SK-N-SH treated with all-trans-retinoic acid at 6 μM for 48 hours (cell line): ENCODE data around the gene HTT.
A peak's percentile ranks its signal among the peaks of the same experiment; 100 is the strongest.

Experiments used
- ATAC-seq: fragments of 200-7000 bp; cut with Tn5 transposase; 3 replicates; pipeline ENCODE4 v1.9.1; 2020; ENCODE audit warnings: mild to moderate bottlenecking, moderate library complexity
- ARNTL ChIP-seq: fragments of 450-650 bp; formaldehyde crosslinking; IDR thresholded peaks from 2 replicates; pipeline ENCODE4 v1.5.0; 2020; ENCODE audit warnings: low read depth, mild to moderate bottlenecking, moderate library complexity, borderline replicate concordance
- BACH2 ChIP-seq: fragments of 250-450 bp; sonication (Bioruptor Pico); IDR thresholded peaks from 2 replicates; pipeline ENCODE4 v1.9.0; 2021; ENCODE audit warnings: mild to moderate bottlenecking, borderline replicate concordance
- CREB5 ChIP-seq: fragments of 250-450 bp; sonication (Bioruptor Pico); IDR thresholded peaks from 2 replicates; pipeline ENCODE4 v1.5.1; 2020; ENCODE audit warnings: low read depth, mild to moderate bottlenecking, moderate library complexity
- CSDC2 ChIP-seq: fragments of 250-450 bp; sonication (Bioruptor Pico); IDR thresholded peaks from 2 replicates; pipeline ENCODE4 v1.5.0; 2020; ENCODE audit warnings: mild to moderate bottlenecking, moderate library complexity
- CSRNP3 ChIP-seq: fragments of 250-450 bp; sonication (Bioruptor Pico); IDR thresholded peaks from 2 replicates; pipeline ENCODE4 v1.5.1; 2021; ENCODE audit warnings: mild to moderate bottlenecking, moderate library complexity
- ESRRG ChIP-seq: fragments of 250-450 bp; sonication (Bioruptor Pico); IDR thresholded peaks from 2 replicates; pipeline ENCODE4 v1.6.1; 2021; ENCODE audit warnings: mild to moderate bottlenecking
- GLIS3 ChIP-seq: fragments of 250-450 bp; sonication (Bioruptor Pico); IDR thresholded peaks from 2 replicates; pipeline ENCODE4 v1.5.0; 2020; ENCODE audit warnings: mild to moderate bottlenecking, moderate library complexity
- ISL1 ChIP-seq: fragments of 250-450 bp; sonication (Bioruptor Pico); IDR thresholded peaks from 2 replicates; pipeline ENCODE4 v2.1.2; 2022; ENCODE audit warnings: mild to moderate bottlenecking, moderate library complexity
- OSR1 ChIP-seq: fragments of 250-450 bp; sonication (Bioruptor Pico); IDR thresholded peaks from 2 replicates; pipeline ENCODE4 v1.8.0; 2022; ENCODE audit warnings: moderate library complexity, mild to moderate bottlenecking, inconsistent platforms
- PATZ1 ChIP-seq: fragments of 250-450 bp; sonication (Bioruptor Pico); IDR thresholded peaks from 2 replicates; pipeline ENCODE4 v1.8.0; 2020; ENCODE audit warnings: mild to moderate bottlenecking, moderate library complexity, borderline replicate concordance
- PPARA ChIP-seq: fragments of 250-450 bp; sonication (Bioruptor Pico); IDR thresholded peaks from 2 replicates; pipeline ENCODE4 v1.5.0; 2020; ENCODE audit warnings: mild to moderate bottlenecking, borderline replicate concordance
- RARB ChIP-seq: fragments of 250-450 bp; sonication (Bioruptor Pico); IDR thresholded peaks from 2 replicates; pipeline ENCODE4 v1.8.0; 2021; ENCODE audit warnings: mild to moderate bottlenecking, moderate library complexity
- SNAI2 ChIP-seq: fragments of 250-450 bp; sonication (Bioruptor Pico); IDR thresholded peaks from 2 replicates; pipeline ENCODE4 v1.5.0; 2020; ENCODE audit warnings: mild to moderate bottlenecking, moderate library complexity
- TCF4 ChIP-seq: fragments of 250-450 bp; sonication (Bioruptor Pico); IDR thresholded peaks from 2 replicates; pipeline ENCODE4 v1.8.0; 2021; ENCODE audit warnings: mild to moderate bottlenecking, moderate library complexity, borderline replicate concordance
- ZC3H10 ChIP-seq: fragments of 250-450 bp; sonication (Bioruptor Pico); IDR thresholded peaks from 2 replicates; pipeline ENCODE4 v1.5.1; 2021; ENCODE audit warnings: mild to moderate bottlenecking, moderate library complexity
- ZFP30 ChIP-seq: fragments of 450-650 bp; formaldehyde crosslinking; IDR thresholded peaks from 2 replicates; pipeline ENCODE4 v1.5.0; 2022; ENCODE audit warnings: mild to moderate bottlenecking, moderate library complexity
- ZNF565 ChIP-seq: fragments of 450-650 bp; formaldehyde crosslinking; conservative IDR thresholded peaks from 2 replicates; pipeline ENCODE4 v1.5.0; 2020; ENCODE audit warnings: low read depth, mild to moderate bottlenecking, moderate library complexity
- ZNF70 ChIP-seq: fragments of 450-650 bp; formaldehyde crosslinking; IDR thresholded peaks from 2 replicates; pipeline ENCODE4 v1.5.0; 2020; ENCODE audit warnings: mild to moderate bottlenecking, moderate library complexity
- TF ChIP-seq, protein P1 (sequence below): fragments of 250-450 bp; sonication (Bioruptor Pico); IDR thresholded peaks from 2 replicates; pipeline ENCODE4 v1.5.0; 2020; ENCODE audit warnings: mild to moderate bottlenecking, moderate library complexity
- TF ChIP-seq, protein P2 (sequence below): fragments of 250-450 bp; sonication (Bioruptor Pico); IDR thresholded peaks from 2 replicates; pipeline ENCODE4 v1.8.0; 2021; ENCODE audit warnings: low read depth, mild to moderate bottlenecking, moderate library complexity, borderline replicate concordance

Gene HTT

DNA sequence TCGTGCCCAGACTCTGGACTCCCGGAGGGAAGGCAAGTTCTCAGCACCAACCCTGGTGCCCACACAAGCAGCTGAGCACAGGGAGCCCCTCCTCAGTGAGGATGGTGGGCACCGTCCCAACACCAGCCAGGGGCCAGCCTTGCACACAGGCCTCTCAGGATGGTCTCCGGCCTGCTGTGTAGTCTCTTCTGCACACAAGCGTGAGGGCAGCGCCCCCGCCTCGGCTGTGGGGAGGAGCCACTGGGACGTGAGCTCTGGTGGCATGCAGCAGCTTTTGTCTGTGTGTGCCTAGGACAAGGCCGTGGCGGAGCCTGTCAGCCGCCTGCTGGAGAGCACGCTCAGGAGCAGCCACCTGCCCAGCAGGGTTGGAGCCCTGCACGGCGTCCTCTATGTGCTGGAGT, 158.4 kb downstream of the HTT start:
- no peak for ATAC-seq
- no peak for TF ChIP-seq ARNTL (CRISPR knock-in tag)
- TF ChIP-seq ZC3H10: no peak
- no peak for TF ChIP-seq SNAI2 (CRISPR knock-in tag)
- no peak for TF ChIP-seq ZNF565 (CRISPR knock-in tag)
- no peak for TF ChIP-seq ISL1 (CRISPR knock-in tag)
- TF ChIP-seq, protein P1, sequence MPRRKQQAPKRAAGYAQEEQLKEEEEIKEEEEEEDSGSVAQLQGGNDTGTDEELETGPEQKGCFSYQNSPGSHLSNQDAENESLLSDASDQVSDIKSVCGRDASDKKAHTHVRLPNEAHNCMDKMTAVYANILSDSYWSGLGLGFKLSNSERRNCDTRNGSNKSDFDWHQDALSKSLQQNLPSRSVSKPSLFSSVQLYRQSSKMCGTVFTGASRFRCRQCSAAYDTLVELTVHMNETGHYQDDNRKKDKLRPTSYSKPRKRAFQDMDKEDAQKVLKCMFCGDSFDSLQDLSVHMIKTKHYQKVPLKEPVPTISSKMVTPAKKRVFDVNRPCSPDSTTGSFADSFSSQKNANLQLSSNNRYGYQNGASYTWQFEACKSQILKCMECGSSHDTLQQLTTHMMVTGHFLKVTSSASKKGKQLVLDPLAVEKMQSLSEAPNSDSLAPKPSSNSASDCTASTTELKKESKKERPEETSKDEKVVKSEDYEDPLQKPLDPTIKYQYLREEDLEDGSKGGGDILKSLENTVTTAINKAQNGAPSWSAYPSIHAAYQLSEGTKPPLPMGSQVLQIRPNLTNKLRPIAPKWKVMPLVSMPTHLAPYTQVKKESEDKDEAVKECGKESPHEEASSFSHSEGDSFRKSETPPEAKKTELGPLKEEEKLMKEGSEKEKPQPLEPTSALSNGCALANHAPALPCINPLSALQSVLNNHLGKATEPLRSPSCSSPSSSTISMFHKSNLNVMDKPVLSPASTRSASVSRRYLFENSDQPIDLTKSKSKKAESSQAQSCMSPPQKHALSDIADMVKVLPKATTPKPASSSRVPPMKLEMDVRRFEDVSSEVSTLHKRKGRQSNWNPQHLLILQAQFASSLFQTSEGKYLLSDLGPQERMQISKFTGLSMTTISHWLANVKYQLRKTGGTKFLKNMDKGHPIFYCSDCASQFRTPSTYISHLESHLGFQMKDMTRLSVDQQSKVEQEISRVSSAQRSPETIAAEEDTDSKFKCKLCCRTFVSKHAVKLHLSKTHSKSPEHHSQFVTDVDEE (CRISPR knock-in tag): no peak
- no peak for TF ChIP-seq ZFP30 (CRISPR knock-in tag)
- no peak for TF ChIP-seq GLIS3 (CRISPR knock-in tag)
- TF ChIP-seq TCF4: no peak
- TF ChIP-seq CSDC2 (CRISPR knock-in tag): no peak
- no peak for TF ChIP-seq RARB (CRISPR knock-in tag)
- no peak for TF ChIP-seq CSRNP3 (CRISPR knock-in tag)
- no peak for TF ChIP-seq BACH2 (CRISPR knock-in tag)
- no peak for TF ChIP-seq OSR1

DNA sequence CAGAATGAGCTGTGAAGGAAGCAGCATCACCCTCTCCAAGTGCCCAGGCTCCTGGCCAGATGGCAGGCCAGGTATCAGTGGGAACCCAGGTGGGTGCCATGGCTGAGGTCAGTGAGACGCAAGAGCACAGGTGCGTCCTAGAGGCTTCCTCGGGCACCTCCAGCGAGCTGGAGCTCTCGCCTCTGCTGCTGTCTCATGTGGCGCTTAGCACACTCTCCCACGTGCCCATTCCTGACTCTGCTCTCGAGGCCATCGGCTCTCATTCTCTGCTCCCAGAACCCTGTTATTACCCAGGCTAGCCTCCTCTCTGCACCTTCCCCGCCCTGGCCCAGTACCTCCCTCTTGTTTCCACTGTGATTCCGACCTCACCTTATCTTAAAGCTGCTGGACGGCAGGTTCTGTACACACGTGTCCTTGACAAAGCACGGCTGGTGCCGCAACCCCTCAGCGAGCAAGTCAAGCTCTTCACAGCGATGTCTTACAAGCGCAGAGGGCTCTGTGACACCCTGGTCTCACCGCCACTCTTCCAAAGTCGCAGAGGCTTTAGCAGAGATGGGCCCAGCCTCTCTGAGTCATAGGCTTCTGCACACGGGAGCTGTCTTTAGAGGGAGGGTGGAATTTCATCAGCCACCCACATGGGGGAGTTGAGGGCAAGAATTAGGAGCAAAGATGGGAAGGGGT, 159.1 kb downstream of the HTT start:
- peak; percentile 43; the same call in 2 of the 3 replicates for ATAC-seq
- TF ChIP-seq CSDC2 (CRISPR knock-in tag): no peak
- no peak for TF ChIP-seq PPARA
- no peak for TF ChIP-seq OSR1
- no peak for TF ChIP-seq PATZ1 (CRISPR knock-in tag)
- TF ChIP-seq, protein P2, sequence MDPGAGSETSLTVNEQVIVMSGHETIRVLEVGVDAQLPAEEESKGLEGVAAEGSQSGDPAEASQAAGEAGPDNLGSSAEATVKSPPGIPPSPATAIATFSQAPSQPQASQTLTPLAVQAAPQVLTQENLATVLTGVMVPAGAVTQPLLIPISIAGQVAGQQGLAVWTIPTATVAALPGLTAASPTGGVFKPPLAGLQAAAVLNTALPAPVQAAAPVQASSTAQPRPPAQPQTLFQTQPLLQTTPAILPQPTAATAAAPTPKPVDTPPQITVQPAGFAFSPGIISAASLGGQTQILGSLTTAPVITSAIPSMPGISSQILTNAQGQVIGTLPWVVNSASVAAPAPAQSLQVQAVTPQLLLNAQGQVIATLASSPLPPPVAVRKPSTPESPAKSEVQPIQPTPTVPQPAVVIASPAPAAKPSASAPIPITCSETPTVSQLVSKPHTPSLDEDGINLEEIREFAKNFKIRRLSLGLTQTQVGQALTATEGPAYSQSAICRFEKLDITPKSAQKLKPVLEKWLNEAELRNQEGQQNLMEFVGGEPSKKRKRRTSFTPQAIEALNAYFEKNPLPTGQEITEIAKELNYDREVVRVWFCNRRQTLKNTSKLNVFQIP (CRISPR knock-in tag): no peak
- TF ChIP-seq RARB (CRISPR knock-in tag): no peak
- no peak for TF ChIP-seq ZNF70 (CRISPR knock-in tag)
- no peak for TF ChIP-seq TCF4
- no peak for TF ChIP-seq ZFP30 (CRISPR knock-in tag)
- TF ChIP-seq SNAI2 (CRISPR knock-in tag): no peak
- no peak for TF ChIP-seq ZC3H10
- TF ChIP-seq, protein P1 (CRISPR knock-in tag): no peak
- TF ChIP-seq BACH2 (CRISPR knock-in tag): no peak
- TF ChIP-seq CREB5 (CRISPR knock-in tag): no peak
- no peak for TF ChIP-seq CSRNP3 (CRISPR knock-in tag)
- no peak for TF ChIP-seq ISL1 (CRISPR knock-in tag)
- no peak for TF ChIP-seq ZNF565 (CRISPR knock-in tag)
- TF ChIP-seq ARNTL (CRISPR knock-in tag): no peak
- no peak for TF ChIP-seq ESRRG (CRISPR knock-in tag)
- TF ChIP-seq, all 23 proteins: peak for 0
